GM19452 (cell line): Measurements from ENCODE around the gene DUOX1.
"Not testable (repeated sequence)": the region's sequence is repeated elsewhere in the genome, so short reads cannot be mapped to it uniquely, and the experiment has no call there.

Source experiments
- ATAC-seq: cut with Tn5 transposase; IDR thresholded peaks from one replicate; pipeline ENCODE4 v1.9.1; 2021; ENCODE audit not compliant: unreplicated experiment

The DUOX1 gene

DNA sequence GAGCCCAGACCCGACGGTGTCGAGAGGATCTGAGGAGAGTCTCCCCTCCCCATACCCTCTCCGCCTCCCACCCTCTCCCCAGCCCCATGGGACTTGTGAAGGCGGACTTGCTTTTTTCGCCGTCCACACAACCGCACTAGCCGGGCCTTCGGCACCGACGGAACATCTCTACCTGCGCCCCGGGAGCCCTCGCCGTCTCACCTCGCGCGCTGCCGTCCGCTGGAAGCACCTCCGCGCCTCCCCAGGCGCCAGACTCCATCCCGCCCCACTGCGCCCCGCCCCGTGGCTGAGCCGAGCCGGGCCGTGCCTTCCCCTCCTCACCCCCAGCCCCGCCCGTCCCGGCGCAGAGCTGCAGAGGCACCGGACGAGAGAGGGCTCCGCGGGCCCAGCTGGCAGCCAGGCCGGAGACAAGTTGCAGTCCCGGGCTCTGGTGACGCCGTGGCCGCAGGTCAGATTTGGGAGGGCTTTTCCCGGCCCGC, at the start of gene DUOX1, which contains the start of gene DUOXA1:
TSS of gene DUOX1 (plus strand) at position 344 of the 479 bp plus-strand sequence. CDS start 1,973 bp downstream, outside the sequence.
TSS of gene DUOXA1 (minus strand) at position 229 of the 479 bp plus-strand sequence. CDS start 6,865 bp downstream, outside the sequence.
- ATAC-seq = no peak

DNA sequence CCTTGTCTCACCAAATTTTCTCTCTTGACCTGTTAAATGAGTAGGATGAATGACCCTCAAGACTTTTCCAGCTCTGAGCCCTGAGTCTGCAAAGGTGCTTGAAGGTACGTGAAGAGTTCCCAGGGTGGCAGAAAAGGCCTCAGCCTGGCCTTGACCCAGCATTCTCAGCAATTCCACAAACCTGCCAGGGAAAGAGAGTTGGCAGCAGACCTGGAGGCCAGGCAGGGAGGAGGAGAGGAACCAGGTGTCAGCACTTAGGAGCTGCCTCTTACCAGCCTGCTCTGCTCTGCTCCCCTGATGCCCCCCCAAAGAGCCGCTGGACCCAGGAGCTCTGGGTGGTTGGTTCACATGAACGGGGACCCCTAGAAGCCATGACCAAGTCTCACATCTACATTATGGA, 49.2 kb upstream of the DUOX1 start:
- not testable (repeated sequence) for ATAC-seq

GRCh38 chr15:45082412-45082811, 47.4 kb upstream of the DUOX1 start:
- not testable (repeated sequence) for ATAC-seq

GRCh38 chr15:45083223-45083622, 46.6 kb upstream of the DUOX1 start:
- no peak for ATAC-seq

DNA sequence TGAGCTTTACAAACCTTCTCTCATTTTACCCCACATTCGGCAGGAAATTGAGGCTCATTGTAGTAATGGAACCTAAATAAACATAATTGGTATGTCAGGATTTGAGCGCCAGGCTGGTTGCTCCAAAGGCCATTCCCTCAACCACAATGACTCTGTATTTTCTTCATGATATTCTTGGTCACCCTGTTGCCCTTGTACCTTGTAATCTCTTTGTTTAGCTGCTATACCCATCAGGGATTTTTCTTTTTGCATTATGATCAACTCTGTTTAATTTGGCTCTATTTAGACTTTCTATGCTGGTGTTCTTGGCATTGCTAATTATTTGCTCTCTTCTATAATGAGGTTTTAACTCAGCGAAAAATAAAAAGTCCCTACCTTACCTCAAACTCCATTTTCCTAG, 45.6 kb upstream of the DUOX1 start:
- ATAC-seq = no peak

DNA sequence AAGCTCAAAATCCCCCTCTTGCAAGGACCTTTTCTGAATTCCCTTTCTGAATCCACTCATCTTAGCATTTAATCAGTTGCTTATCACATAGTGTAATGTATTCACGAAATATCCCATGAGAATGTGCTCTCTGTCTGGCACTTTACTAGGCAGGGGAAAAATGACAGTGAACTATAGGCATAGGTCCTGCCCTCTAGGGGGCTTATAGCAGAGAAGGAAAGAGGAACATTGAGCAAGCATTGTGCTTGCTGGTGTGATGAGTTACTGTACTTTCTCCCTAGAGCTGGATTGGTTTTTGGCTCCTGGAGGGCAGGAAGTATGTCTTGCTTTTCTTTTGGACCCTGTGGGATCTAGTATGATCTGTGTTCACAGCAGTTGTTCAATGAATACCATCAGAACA, 42.3 kb upstream of the DUOX1 start:
- ATAC-seq = no peak

GRCh38 chr15:45088801-45089711, 40.7 kb upstream of the DUOX1 start:
- ATAC-seq = no peak

GRCh38 chr15:45089712-45090373, 40.0 kb upstream of the DUOX1 start:
- no peak for ATAC-seq

- ATAC-seq = no peak
Measured at GRCh38 chr15:45091161-45091560, 38.6 kb upstream of the DUOX1 start.

GRCh38 chr15:45091576-45091975, 38.2 kb upstream of the DUOX1 start:
- ATAC-seq = no peak

DNA sequence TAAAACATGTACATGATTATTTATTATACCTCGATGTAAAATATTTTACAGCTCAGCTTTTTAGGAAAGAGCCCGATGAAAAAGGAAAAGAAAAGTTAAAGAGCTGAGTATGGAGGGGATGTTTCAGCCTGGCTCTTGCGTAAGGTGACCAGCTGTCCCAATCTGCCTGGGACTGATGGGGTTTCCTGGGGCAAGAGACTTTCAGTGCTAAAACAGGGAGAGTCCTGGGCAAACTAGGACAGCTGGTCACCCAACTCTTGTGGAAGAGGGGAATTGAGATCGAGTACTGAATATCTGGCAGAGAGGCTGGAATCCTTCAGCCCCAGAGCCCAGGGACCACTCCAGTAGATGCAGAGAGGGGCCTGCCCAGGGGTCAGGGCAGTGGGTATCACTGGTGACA, 36.8 kb upstream of the DUOX1 start:
- ATAC-seq = no peak

GRCh38 chr15:45093622-45094357, 36.0 kb upstream of the DUOX1 start:
- ATAC-seq = no peak

DNA sequence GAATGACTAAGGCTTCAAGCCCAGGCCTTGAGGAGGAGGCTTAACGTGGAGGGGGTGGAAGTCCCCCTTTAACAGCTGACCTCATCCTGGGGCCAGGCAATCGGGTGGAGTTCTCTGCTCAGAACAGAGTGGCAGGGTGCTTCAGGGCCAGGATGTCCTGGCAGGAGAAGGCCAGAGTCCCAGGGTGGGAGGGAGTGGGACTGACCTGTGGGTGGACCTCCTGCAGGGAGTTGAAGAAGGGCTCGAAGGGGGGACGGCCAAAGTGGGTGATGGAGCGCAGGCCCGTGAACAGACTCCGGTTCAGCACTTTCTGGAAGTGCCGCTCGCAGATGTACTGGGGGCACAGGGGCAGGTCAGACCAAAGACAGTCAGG, 35.5 kb upstream of the DUOX1 start:
- no peak for ATAC-seq

DNA sequence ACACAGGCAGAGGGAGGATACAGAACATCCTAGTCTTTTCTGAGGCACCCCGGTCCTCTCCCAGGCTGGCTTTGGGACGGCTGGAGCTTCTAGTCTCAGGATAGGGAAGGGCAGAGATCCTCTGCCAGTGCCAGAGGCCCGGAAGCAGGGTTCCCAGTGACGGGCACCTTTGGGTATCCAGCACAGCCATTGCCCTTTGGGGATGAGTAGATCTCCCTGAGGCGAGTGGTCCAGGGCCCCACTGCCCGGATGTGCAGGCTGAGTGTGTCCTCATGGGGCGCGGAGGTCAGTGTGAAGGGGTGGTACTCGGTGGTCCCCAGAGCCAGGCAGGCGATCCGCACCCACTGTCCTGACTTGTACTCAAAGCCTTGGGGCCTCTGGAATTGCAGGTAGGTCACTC, 34.1 kb upstream of the DUOX1 start:
- ATAC-seq = no peak

- ATAC-seq = no peak
Measured at GRCh38 chr15:45097466-45097865, 32.3 kb upstream of the DUOX1 start.

DNA sequence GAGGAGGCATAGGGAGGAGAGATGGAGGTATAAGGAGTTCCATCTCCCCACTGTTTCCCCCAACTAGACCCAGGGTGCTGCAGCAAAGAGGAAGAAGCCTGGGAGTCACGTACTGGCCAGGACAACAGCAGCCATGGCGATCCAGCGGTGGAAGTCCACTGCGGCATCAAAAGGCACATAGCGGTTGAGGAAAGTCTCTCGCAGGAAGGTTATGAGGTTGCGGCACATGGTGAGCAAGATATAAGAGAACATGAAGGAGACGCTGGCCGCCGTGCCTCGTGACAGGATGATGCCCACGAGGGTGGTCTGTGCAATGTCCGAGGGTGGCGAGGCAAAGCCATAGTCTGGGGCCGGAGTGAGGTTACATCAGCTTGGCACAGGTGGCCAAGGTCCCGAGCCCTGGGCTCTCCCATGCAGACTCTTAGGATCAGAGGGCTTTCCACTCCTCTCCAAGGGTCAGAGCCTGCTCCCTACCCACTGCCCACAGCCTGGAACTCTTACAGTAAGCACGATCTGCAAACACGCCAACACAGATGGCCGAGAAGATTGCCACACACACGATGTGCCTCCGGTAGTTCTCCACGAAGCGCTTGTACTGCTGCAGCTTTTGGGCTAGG, 30.1 kb upstream of the DUOX1 start:
- no peak for ATAC-seq

- ATAC-seq = no peak
Measured at GRCh38 chr15:45100884-45101625, 28.7 kb upstream of the DUOX1 start.

DNA sequence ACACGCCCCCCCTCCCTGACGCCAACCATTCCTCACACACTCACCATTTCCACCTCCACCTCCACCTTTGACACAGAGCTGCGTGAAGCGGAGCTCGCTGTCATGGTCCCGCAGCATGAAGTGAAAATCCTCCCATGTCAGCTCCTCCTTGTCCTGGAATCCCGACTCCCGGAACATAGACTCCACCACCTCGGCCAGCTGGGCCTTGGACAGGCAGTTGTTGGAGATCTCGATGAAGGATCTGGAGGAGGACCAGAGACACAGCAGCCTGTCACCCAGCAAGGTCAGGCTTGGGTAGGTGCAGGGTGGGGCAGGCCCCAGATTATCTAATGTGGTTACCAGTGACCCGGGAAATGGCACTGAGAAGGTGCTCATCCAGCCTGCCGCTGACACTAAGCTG, 28.0 kb upstream of the DUOX1 start:
- ATAC-seq = no peak

DNA sequence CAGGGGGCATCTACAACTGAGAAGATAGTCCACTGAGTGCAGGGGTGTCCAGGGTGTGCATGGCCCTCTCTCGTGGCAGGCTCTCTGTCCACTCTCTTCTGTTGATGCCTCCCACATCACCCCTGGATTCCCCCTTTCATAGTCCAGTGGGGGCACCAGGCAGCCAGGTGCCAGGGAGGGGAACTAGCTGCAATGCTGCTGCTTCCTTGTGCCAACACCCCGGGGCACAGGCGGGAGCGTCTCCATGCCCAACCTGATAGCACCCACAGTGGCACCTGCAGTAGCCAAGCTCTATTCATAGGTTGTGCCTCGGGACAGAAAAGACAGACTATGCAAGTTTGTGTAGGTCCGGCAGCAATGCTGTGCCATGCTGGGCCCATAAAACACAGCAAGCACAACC, 27.6 kb upstream of the DUOX1 start:
- ATAC-seq = no peak

DNA sequence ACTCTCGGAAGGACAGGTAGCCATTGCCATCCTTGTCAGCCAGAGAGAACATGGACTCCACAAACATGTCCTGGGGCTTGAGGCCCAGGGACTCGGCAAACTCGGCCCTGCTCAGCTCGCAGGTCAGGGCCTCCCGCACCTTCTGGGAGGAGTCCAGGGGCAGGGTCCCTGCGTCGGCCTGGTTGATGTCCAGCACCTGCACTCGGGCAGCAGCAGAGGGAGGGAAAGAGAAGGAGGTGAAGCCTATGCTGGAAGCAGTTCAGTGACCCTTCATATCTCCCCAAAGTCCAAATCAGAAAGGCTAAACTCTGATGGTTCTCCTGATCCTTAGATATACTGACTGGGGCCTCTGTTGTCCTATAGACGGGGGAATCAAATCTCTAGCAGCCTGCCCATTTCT, 25.6 kb upstream of the DUOX1 start:
- not testable (repeated sequence) for ATAC-seq
